ENCODE results near the gene RBMS1.
A peak's percentile ranks its signal among the peaks of the same experiment; 100 is the strongest.

RBMS1 gene

DNA sequence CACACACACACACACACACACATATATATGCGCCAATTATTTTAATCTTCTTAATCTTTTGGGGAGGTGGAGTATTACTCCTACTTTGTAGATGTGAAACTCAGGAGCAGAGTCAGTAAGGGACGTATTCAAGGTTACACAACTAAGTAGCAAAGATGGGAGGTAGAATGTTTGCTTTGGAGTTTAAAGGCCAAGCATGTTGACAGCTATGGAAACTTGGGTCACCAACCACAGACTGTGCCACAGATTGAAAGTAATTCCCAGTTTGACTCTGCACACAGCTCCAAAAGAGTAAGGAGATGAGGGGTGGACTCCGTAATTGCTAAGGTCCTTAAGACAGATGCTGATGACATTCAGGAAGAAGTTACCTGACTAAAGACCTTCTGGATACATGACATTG lies 168.7 kb downstream of the RBMS1 start:
- DNase-seq = no peak

DNA sequence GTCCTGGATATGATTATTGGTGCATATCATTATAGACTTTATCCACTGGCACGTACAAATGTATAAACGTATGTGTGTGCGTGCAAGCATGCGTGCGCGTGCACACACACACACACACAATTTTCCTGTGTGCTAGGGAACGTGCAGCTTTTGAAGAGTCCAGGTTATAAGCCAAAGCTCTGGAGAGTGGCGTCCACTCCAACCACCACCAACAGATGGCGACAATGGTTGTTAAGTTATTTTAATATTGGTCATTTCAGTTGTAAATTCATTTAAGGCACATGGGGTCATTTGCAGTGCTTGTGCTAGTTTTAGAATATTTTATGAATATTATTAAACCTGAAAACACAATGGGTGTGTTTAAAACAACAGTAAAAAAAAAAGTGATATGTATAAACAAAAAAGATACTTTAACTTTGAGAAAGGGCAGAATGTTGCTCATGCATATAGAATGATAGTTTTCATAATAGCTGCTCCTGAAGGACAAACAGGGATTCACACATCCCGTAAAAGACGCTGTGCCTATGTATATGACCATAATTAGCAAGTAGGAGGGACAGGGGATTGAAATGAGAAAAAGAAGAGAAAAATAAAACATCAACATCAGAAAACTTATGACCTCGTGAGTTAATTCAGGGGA lies 169.3 kb downstream of the RBMS1 start:
- peak; percentile 23 for DNase-seq

DNA sequence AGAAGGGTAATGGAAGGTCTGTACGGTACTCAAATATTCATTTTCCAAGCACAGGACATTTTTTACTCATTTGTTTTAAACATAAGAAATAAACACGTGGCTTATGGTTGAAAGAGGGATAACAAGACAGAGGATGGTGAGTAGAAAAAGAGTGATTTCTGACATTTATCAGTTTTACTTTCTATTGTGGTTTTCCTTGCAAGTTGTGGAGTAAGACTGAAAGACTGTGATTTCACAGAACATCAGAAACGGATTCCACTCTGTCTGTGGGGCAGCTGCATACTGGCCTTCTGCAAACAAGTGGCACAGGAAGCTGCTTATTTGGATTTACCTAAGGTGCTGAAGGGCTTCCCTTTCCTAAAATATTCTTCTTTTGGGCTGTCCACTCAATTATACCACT lies 171.3 kb downstream of the RBMS1 start:
- DNase-seq = no peak

DNA sequence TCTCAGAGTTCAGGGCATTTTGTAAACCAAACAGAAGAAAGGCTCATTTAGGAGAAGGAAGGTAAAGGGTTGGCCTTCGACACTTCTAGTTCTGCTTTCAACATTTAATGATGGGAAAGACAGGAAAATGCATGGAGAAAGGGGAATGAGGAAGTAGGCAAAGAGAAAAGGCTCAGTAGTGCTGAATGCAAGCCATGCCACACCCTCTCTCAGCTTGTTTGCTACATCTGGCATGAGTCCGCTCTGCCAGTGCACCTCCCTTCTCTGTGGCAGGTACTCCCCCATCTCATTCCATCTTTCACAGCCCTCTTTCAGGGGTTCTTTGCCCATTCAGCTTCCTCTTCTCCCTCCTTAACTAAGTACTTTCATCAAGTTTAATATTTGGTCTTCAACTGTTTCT lies 172.6 kb downstream of the RBMS1 start:
- DNase-seq = no peak

DNA sequence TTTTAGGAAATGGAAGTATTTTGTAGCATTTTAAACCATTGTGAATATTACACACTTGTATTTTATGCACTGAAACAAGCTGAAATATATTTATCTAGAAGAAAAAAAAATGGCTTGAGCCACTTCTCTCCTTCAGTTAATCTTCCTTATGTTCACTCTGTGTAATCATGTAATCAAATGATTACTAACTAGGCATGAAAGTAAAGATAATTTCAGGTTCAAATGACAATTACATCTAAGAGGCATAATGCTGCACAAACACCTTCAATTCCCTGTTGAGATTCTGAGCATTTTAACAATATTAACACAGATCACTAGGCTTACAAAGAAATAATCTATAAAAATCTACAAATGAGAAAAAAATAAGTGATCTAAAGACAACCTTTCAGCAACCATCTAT lies 173.9 kb downstream of the RBMS1 start:
- DNase-seq = no peak

DNA sequence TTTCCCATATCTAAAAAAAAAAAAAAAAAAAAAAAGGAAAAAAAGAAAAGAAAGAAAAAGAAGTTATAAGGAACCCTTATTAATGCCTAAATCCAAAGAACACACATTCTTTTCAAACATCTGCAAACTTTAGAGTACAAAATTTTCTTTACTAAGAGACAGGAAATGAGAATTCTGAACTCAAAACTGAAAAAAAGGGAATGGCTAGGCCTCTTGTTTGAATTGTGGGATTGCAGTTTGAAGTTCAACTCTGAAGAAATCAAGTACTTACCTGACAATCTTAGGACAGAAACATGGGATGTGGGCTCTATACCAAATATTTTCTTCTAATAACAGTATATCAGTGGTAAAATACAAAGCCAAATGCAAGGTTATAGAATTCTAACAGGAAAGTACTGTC lies 175.4 kb downstream of the RBMS1 start:
- no peak for DNase-seq

DNA sequence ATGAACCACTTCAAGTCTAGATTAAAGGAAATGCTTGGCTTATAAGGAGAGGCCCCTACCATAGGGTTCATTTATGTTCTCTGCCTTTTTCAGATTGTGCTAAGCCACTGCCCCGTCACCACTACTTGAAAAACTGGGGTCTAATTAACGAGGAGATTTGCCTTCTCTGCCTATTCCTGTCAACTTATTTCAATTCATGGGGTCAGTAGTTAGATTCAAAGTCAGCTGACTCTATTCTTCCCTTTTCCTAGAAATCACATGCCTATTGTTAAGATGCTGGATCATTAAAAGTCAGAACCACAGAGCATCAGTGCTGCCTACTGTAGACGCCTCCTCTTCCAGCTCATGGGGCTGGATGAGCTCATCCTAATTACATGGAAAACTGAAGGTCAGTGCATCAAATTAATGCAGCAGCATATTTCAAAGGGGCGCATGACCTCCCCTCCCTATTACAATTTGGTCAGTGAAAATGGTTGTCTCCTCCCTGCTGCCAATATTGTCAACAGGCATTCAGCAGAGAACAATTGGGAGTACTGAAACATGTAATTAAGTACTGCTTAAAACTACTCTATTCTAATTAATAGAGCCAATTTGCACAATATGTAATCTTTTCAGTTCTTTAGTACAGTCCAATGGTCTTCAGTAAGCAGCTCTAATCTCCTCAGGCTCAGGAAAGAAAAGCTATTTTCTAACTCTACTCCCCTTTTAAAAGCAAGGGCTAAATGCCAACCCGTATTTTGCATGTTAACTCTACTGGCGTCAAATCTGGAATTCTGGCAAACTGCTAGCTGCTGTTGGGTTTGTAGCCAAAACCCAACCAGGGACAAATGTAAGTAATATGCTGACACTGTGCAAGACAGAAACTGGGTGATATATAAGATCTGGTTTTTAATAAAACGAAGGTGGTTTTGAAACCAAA lies 176.2 kb downstream of the RBMS1 start:
- DNase-seq = no peak

DNA sequence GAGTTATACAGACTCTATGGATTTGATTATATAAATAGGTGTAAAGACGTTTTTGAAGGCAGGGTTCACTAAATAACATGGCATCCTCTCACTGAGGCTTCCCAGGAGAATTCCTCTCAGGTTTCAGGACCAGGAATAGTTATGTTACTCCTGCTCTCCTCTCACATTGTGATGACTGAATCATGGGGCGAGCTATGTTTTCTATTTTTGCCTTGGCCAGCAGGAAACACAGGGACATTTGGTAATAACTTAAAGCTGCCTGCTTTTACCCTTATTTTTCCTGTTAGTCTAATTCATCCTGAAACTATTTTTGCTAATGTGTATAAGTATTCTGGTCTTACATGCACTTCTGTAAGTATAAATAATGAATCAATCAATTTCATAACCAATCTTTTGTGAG lies 178.3 kb downstream of the RBMS1 start:
- peak; percentile 9 for DNase-seq

DNA sequence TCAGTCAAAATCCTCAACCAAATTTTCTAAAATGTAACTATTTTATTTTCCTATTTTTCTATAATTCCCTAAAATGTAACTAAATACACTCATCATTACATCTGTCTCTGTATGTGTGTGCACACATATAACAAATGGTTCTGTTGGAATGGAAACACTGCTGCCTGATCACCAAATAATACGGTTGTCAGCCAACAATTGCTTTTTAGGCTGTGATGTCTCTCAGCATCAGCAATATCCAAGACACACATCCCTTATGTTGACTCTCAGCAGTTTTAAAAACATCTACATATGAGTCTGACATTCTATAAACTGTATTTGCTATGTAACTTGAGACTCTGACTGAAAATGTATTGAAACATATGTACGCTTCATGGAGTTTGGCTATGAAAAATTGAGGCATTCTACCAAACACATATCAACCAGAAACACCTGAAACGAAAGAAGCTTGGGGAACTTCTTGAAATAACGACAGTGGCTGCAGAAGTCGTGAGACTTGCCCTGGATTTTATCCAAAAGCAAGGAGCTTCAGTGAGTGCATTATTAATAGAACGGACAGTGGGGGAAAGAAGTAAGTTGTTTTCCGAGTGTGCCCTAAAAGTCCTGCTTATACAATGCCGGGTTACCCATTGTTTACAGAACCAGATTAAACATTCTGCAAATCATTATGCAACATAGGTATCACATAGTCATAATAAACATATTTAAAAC lies 183.3 kb downstream of the RBMS1 start:
- peak; percentile 52 for DNase-seq

DNA sequence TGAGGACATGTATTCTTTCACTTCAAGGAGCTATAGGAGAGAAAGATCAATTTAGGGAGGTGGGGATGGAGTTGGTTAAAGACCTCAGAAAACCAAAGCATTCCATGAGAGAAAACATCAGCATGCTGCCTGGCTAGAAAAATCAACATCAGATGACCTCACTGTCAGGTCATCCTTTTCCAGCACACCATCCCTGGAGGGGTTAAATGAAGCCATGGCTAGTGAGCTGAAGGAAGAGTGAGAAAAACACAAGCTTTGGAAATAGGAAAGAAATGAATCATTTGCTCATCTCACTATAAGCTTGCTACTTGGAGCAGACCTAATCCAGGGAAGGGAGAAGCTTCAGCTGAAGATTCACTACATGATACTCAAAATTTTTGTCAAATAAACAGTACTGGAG lies 184.0 kb downstream of the RBMS1 start:
- DNase-seq = no peak

DNA sequence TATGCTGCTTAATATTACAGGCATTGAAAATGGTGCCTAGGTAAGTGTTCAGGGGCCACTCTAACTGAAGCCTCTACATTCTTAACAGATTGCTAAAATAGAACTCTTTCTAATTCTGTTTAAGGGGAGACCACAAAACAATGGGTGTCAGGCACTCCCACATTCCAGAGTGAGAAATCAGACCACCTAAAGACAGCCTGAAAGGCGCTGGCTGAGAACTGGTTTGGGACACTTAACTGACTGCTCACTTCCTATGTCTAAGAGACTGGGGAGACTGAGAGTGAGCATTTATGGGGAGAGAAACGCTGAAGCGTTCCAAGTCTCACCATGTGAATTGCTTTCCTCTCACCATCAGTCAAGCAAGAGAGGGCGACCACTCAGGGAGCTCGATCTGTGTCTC lies 184.7 kb downstream of the RBMS1 start:
- no peak for DNase-seq

DNA sequence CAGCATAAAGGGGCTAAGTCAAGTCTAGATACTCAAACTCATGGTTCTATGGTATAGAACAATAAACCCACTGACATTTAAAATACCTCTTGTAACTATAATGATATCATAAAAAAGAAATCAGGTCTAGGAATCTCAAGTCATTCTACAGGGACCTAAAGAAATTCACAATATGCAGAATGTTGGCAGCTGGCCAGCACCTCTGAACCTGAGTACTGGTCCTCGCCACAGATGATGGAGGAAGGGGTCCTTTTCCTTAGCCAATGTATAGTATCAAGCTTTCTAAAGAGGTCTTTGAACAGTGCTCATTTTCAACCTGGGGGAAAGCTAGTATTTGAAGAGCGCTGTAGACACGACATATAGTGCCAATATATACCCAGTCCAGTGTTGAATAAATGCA lies 185.1 kb downstream of the RBMS1 start:
- no peak for DNase-seq

DNA sequence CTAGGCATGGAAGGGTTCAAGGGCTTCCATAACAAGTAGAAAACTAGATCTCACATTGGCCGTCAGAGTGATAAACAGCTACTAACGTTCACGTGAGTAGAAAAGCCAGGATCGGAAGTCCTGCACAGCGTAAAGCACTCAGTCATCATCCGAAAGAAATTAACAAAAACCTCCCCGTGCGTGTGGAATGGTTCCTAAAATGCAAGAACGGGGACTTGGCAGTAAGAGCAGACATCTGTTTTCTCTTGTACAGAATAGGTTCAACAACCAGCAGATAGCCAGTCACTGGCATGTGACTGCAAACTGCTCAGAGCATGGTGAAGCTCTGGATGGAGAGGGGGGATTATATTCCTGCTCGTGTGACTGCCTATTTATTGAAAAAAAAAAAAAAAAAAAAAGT lies 186.6 kb downstream of the RBMS1 start:
- no peak for DNase-seq

DNA sequence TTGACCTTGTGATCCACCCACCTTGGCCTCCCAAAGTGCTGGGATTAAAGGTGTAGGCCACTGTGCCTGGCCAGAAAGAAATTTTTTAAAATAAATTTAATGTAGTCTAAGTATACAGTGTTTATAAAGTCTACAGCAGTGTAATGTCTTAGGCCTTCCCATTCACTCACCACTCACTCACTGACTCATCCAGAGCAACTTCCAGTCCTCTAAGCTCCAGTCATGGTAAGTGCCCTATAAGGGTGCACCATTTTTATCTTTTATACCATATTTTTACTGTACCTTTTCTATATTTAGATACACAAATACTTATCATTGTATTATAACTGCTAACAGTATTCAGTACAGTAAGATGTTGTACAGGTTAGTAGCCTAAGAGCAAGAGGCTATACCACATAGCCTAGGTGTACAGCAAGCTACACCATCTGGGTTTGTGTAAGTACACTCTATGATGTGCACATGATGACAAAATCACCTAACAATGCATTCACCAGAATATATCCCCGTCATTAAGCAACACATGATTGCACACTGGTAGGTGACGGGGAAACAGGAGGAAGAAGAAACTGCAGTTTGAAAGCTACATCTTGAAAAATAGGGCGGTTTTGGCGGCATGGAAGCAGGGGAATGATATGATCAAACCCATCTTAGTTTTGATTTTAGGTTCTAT lies 188.4 kb downstream of the RBMS1 start:
- no peak for DNase-seq

DNA sequence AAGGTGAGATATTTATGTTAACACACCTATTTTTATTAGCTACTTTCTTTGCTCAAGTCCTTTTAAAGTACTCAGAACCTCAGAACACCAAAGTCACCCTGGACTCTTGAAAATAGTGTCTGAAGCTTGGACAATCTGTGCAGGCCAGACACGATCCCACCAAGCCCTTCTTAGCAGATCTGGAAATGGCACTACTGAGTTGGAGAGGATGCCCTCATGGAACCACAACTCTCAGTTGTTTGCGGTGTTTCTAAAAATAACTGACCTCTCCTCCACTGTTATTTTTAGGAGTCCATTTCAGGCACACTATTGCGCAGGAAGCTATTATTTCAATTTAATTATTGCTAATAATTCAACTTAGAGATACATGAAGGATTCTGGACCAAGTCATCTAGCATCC lies 190.1 kb downstream of the RBMS1 start:
- DNase-seq = no peak

DNA sequence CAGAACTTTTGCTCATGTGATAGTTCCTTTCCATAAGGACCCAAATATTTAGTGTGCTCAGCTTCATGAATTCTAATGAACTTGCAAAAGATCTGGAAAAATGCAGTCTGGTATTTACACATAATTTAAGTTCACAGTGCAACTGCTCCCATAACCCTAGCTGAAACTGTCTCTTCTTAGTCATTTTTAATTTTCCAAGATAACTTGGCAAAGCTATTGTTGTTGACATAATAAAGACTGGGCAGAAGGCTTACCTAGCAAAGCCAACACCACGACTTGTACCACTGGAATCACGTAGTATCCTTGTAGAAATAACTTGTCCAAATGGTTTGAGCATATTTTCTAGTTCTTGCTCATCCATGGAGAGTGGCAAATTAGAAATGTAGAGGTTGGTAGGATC lies 190.5 kb downstream of the RBMS1 start:
- no peak for DNase-seq

DNA sequence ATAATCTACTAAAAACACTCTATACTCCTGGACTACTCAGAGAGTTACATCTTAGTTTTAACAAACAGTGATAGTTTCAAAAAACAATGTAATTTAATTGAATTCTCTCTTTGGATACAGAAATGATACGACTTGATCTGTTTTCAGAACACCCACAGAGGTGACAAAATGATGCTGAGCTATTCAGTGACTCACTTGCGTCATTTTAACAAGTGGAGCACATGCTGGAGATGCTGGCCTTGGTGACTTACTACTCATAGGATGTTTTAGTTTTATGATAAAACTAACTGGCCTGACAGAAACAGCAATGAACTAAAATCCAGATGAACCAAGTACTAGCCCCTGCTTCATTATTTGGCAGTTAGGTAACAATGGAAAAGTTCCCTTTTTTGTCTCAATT lies 192.2 kb downstream of the RBMS1 start:
- DNase-seq = no peak

DNA sequence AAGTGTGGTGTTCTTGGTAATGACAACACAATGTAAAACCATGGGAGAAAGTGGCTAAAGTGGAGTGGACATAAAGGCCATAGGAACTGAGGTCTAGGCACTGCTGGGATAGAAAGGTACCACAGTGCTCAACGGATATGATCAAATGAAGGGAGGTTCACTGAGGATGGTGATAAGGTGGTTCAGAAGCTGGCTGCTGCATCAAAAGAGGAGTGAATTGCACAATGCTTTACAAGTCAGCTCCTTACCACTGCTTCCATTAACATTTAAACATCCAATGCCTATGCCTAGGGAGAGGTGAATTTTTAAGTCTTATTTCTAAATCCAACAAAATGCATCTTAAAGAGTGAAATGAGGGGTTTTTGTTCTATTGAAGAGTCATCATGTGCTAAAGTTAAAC lies 193.4 kb downstream of the RBMS1 start:
- no peak for DNase-seq

DNA sequence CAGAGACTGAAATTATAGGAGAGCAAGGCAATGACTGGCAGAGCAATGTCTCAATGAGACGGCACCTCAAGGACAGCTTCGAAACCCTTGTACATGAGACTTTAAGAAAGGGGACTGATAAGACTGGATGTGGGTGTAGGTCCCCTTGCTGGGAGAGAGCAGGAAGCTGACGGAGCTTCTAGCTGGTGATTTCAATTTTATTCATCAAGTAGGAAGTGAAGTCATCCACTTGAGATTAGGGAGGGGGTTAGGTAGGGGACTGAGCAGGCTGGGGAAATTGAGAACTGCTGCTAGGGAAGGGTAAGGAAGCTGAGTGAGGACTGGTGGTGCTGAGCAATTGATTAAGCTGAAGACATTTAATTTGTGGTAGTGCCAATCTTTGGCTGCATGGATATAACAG lies 194.1 kb downstream of the RBMS1 start:
- DNase-seq = no peak

DNA sequence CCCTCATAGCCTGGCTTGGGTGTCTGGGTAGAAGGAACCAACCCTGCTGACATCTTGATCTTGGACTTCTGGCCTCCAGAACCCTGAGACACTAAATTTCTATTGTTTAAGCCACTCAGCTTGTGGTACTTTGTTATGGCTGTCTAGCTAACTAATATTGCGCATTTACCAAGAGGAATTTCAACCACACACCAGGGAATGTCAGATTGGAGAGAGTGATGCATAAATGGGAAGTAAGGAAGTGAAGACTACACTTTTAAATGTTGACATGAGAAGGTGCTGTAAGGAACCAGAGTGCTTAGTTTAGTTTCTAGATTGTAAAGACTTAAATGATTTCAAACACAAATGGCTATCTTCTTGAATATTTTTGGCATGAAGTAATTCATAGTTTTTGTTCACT lies 194.6 kb downstream of the RBMS1 start:
- no peak for DNase-seq

DNA sequence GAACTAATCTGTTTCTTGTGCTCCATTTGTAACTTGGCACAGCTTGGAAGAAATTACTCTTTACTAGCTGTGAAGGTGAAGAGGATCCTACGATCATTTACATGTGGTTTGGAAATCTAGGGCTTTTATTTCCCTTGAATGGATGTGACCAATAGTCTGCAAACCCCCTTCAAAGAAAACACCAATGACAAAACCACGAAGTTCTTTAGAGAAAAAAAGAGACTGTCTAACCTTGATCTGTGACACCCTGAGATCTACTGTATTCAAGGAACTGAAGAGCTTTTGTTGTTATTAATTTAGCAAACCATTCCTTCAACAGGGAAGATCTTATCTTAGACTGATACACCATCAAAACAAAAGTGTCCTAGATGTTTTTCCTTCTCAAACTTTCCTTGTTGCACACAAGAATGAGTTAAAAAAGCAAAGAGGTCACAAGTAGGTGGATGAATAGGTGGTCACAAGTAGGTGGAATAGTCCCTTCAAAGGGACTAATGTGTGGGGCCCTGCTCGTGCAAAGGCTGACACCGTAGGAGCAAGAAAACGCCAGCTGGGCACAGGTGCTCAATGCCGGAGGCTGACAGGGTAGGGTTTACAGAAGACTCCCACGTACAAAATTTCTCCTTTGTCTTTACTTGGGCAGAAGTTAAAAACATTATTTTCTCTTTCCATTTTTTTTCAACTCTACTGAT lies 197.9 kb downstream of the RBMS1 start:
- DNase-seq = no peak

DNA sequence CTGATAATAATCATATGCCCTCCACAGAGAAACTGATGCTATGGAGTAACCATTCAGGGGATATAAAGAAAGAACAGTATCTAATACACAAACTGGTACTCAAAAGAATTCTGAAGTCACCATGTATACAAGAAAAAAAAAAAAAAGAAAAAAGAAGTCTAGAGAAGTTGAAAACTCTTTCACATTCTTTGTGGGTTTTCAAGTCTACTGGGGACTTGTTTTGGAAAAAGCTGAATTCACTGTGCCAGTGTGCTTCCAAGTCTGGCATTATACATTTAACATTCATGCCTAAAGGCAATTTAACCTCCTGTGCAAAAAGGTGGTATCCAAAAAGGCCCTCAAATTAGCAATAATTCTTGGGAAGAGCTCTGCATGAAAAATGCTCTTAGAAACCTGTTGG lies 198.7 kb downstream of the RBMS1 start:
- no peak for DNase-seq

DNA sequence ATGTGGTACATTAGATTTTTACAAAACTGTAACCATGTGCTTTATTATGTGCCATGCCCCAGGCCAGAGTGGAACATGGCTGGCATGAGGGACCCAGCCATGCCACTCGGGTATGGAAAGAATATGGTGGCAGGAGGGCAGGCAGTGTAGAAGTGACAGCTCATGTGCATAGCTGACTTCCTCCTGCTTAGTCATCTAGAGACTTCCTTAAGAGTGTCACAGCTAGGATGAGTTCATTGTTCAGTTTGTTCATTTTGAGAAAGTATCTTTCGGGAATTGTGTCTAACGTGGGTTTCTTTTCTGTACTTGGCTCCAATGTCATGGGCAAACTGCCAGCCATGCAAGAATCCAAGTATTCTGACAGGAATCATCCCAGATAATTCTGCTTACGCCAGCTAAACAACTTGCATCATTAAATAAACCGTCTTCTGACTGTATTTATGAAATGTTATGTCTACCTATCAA lies 199.2 kb downstream of the RBMS1 start:
- DNase-seq = no peak

All from NCI-H2171 treated with DMSO at 0.1 percent for 48 hours (cell line).